Measurements from ENCODE around the gene RNF135.
"Not testable (repeated sequence)": the region's sequence is repeated elsewhere in the genome, so short reads cannot be mapped to it uniquely, and the experiment has no call there.

The RNF135 gene

GRCh38 chr17:30956764-30957374, 14.0 kb upstream of the RNF135 start:
- DNase-seq (ENCODE audit: low spot score): no peak

- no peak for DNase-seq (ENCODE audit: low spot score)
Observed at GRCh38 chr17:30957741-30958140, 13.1 kb upstream of the RNF135 start.

- no peak for DNase-seq (ENCODE audit: low spot score)
Observed at GRCh38 chr17:30958187-30958586, 12.7 kb upstream of the RNF135 start.

GRCh38 chr17:30961209-30962188, 9.3 kb upstream of the RNF135 start:
- no peak for DNase-seq (ENCODE audit: low spot score)

GRCh38 chr17:30964312-30964711, 6.5 kb upstream of the RNF135 start:
- DNase-seq (ENCODE audit: low spot score): not testable (repeated sequence)

GRCh38 chr17:30964876-30965275, 6.0 kb upstream of the RNF135 start:
- DNase-seq (ENCODE audit: low spot score): no peak

GRCh38 chr17:30965686-30966085, 5.2 kb upstream of the RNF135 start:
- DNase-seq (ENCODE audit: low spot score): no peak

GRCh38 chr17:30967911-30968310, 2.9 kb upstream of the RNF135 start:
- not testable (repeated sequence) for DNase-seq (ENCODE audit: low spot score)

GRCh38 chr17:30969989-30970830, 629 bp upstream of the RNF135 start:
- DNase-seq (ENCODE audit: low spot score): peak; percentile 6

GRCh38 chr17:30975042-30975820, 4.4 kb downstream of the RNF135 start:
- DNase-seq (ENCODE audit: low spot score): no peak

GRCh38 chr17:30979919-30980318, 9.1 kb downstream of the RNF135 start:
- not testable (repeated sequence) for DNase-seq (ENCODE audit: low spot score)

GRCh38 chr17:30981531-30982519, 11.0 kb downstream of the RNF135 start:
- no peak for DNase-seq (ENCODE audit: low spot score)

GRCh38 chr17:30982855-30983254, 12.0 kb downstream of the RNF135 start:
- no peak for DNase-seq (ENCODE audit: low spot score)

GRCh38 chr17:30990458-30990857, 19.6 kb downstream of the RNF135 start:
- DNase-seq (ENCODE audit: low spot score): no peak

GRCh38 chr17:30992551-30992950, 21.7 kb downstream of the RNF135 start:
- DNase-seq (ENCODE audit: low spot score): no peak

- DNase-seq (ENCODE audit: low spot score): no peak
Observed at GRCh38 chr17:30995347-30995746, 24.5 kb downstream of the RNF135 start.

- DNase-seq (ENCODE audit: low spot score): no peak
Observed at GRCh38 chr17:30996486-30996885, 25.6 kb downstream of the RNF135 start.

- no peak for DNase-seq (ENCODE audit: low spot score)
Observed at GRCh38 chr17:30997270-30997669, 26.4 kb downstream of the RNF135 start.

GRCh38 chr17:30997842-30998241, 27.0 kb downstream of the RNF135 start:
- DNase-seq (ENCODE audit: low spot score): no peak

GRCh38 chr17:31002047-31002446, 31.2 kb downstream of the RNF135 start:
- DNase-seq (ENCODE audit: low spot score): no peak

Measured in LoVo (cell line).